B cell (primary cell): ENCODE measurements around the gene BNIPL. TPM values are rescaled to one million over a fixed set of nuclear protein-coding genes. Genes with fewer than 3 reads are reported as not detected.

Experiments
- ATAC-seq: fragments of 200-7000 bp; cut with Tn5 transposase; one replicate; pipeline ENCODE4 v1.10.0; 2021; ENCODE audit warnings: low read depth, mild to moderate bottlenecking, moderate number of reproducible peaks, moderate library complexity
- CTCF ChIA-PET: fragments of 350-600 bp; sonication (Branson Sonifier 250); formaldehyde crosslinking; loops from one replicate; lab custom pipeline; 2021; ENCODE audit warnings: antibody characterized with exemption, inconsistent platforms; lab: Charles Lee
- POLR2A ChIA-PET: fragments of 350-600 bp; sonication (Branson Sonifier 250); formaldehyde crosslinking; loops from one replicate; lab custom pipeline; 2021; ENCODE audit warnings: antibody characterized with exemption; lab: Charles Lee
- DNase-seq: peaks from one replicate; pipeline ENCODE4 v3.0.0; 2013
- H2AFZ ChIP-seq: 2 replicates; pipeline ENCODE4 v1.6.1; 2012; ENCODE audit warnings: mild to moderate bottlenecking, low read depth, low read length; ENCODE audit not compliant: insufficient read depth, poor library complexity, severe bottlenecking
- H3K27ac ChIP-seq, 2 donors: 1 replicate in 1 of 2; 2 replicates in 1 of 2; pipeline ENCODE4 v1.5.1; 2012 to 2013; ENCODE audit warnings: low read length in 2 of 2, mild to moderate bottlenecking in 2 of 2, moderate library complexity in 1 of 2
- H3K27me3 ChIP-seq, 4 experiments: fragments of 200-600 bp in 1 of 4; sonication (generic) in 1 of 4; replicated peaks in 1 of 4; 1 replicate in 2 of 4; 2 replicates in 2 of 4; pipeline versions ENCODE4 v1.6.1 to v1.7.0; 2013 to 2016; ENCODE audit warnings: low read length in 3 of 4, mild to moderate bottlenecking in 2 of 4, mixed read lengths in 1 of 4, moderate library complexity in 1 of 4; ENCODE audit not compliant: insufficient read depth in 4 of 4, control insufficient read depth in 3 of 4; ENCODE audit errors: control extremely low read depth in 1 of 4
- H3K36me3 ChIP-seq, 2 experiments: replicated peaks in 1 of 2; 1 replicate in 1 of 2; 2 replicates in 1 of 2; pipeline versions ENCODE4 v1.6.1 to v1.7.1; 2013; ENCODE audit warnings: low read length in 1 of 2; ENCODE audit not compliant: insufficient read depth in 2 of 2, control insufficient read depth in 1 of 2; ENCODE audit errors: control extremely low read depth in 1 of 2, extremely low read depth in 1 of 2
- H3K4me1 ChIP-seq, 2 donors: fragments of 200-600 bp in 1 of 2; sonication (generic) in 1 of 2; 1 replicate in 1 of 2; 2 replicates in 1 of 2; pipeline versions ENCODE4 v1.5.1 to v1.6.1; 2013 to 2017; ENCODE audit warnings: low read length in 2 of 2; ENCODE audit not compliant: control insufficient read depth in 2 of 2, insufficient read depth in 2 of 2
- H3K4me2 ChIP-seq: replicated peaks from 2 replicates; pipeline ENCODE3; 2012; ENCODE audit warnings: mild to moderate bottlenecking, low read depth, low read length; ENCODE audit not compliant: poor library complexity, severe bottlenecking
- H3K4me3 ChIP-seq, 5 experiments: fragments of 200-600 bp in 1 of 5; sonication (generic) in 1 of 5; 1 replicate in 3 of 5; 2 replicates in 2 of 5; pipeline versions ENCODE4 v1.5.1 to v1.7.0; 2011 to 2016; ENCODE audit warnings: low read length in 4 of 5, mild to moderate bottlenecking in 4 of 5, low read depth in 2 of 5, control low read depth in 1 of 5, moderate library complexity in 1 of 5; ENCODE audit not compliant: insufficient read depth in 1 of 5; ENCODE audit errors: control extremely low read depth in 1 of 5, extremely low read depth in 1 of 5
- H3K79me2 ChIP-seq: fragments of 200-600 bp; sonication (generic); one replicate; pipeline ENCODE4 v1.6.0; 2016; ENCODE audit warnings: low read length; ENCODE audit not compliant: control insufficient read depth, insufficient read depth
- H3K9ac ChIP-seq: fragments of 200-600 bp; sonication (generic); 2 replicates; pipeline ENCODE4 v1.6.1; 2017; ENCODE audit warnings: mild to moderate bottlenecking, low read length, moderate library complexity
- H3K9me3 ChIP-seq, 3 donors: one replicate each; pipeline versions ENCODE4 v1.6.1 to v1.7.1; 2013; ENCODE audit warnings: low read length in 2 of 3; ENCODE audit not compliant: control insufficient read depth in 2 of 3, insufficient read depth in 1 of 3; ENCODE audit errors: control extremely low read depth in 1 of 3
- H4K20me1 ChIP-seq: 2 replicates; pipeline ENCODE4 v1.6.0; 2012; ENCODE audit warnings: mild to moderate bottlenecking, low read length; ENCODE audit not compliant: insufficient read depth, control insufficient read depth, poor library complexity, severe bottlenecking
- H3K27ac Mint-ChIP-seq: one replicate; pipeline ENCODE4 v1.8.0; 2021; ENCODE audit warnings: mixed read lengths
- H3K27me3 Mint-ChIP-seq: one replicate; pipeline ENCODE4 v1.8.0; 2021; ENCODE audit warnings: mixed read lengths
- H3K4me1 Mint-ChIP-seq: one replicate; pipeline ENCODE4 v1.8.0; 2021; ENCODE audit warnings: mixed read lengths
- H3K4me3 Mint-ChIP-seq: one replicate; pipeline ENCODE4 v1.8.0; 2021; ENCODE audit warnings: mixed read lengths
- H3K9me3 Mint-ChIP-seq: one replicate; pipeline ENCODE4 v1.8.0; 2022; ENCODE audit warnings: mixed read lengths; ENCODE audit not compliant: insufficient read depth
- CTCF ChIP-seq: fragments of 200-600 bp; IDR thresholded peaks from one replicate; pipeline ENCODE4 v1.8.0; 2022; ENCODE audit warnings: antibody characterized with exemption, mild to moderate bottlenecking
- EZH2 ChIP-seq: IDR thresholded peaks from 2 replicates; pipeline ENCODE4 v1.6.1; 2012; ENCODE audit warnings: borderline replicate concordance, low read depth, mild to moderate bottlenecking, moderate library complexity, low read length; ENCODE audit not compliant: insufficient read depth, poor library complexity, severe bottlenecking
- WGBS: methylation state at CpG from one replicate; pipeline ENCODE4 v1.1.5; 2013; ENCODE audit warnings: missing lambda C conversion rate; ENCODE audit not compliant: insufficient coverage; 5-methylcytosine and 5-hydroxymethylcytosine counted together
- intact Hi-C: fragments of 100-400 bp; cut with micrococcal nuclease; formaldehyde crosslinking; loops from one replicate; pipeline ENCODE4 v1.10.0; 2022
- polyA plus RNA-seq: library from polyadenylated mRNA; depleted of rRNA; stranded (reverse); fragments of >200 nt; gene quantifications from 2 replicates; pipeline ENCODE4 v1.2.3, GENCODE V29; 2012
- total RNA-seq, 2 donors: library from RNA; stranded (reverse); fragments of 120-200 nt in 1 of 2; gene quantifications; 1 replicate in 1 of 2; 2 replicates in 1 of 2; pipeline versions ENCODE4 v1.2.3 to v1.2.4, GENCODE V29; 2013 to 2022

Gene BNIPL
- total and polyA plus RNA-seq, 2 donors (not counting 1 experiment from before 2014, with no cell fraction given) = 0.81 to 2.5 TPM

GRCh38 chr1:151062741-151063371, 26.5 kb downstream of the BNIPL start:
- Mint-ChIP-seq H3K27me3 (no peaks in the 10 kb centered on the region), H3K27ac (no peak overlapping the region), H3K4me1 (peaks cover 19% of the 10 kb centered on the region), H3K9me3 (no peaks in the 10 kb centered on the region), H3K4me3 (no peak overlapping the region)
- Histone ChIP-seq H3K27ac (no peak overlapping the region), H3K27me3 (no peaks in the 10 kb centered on the region), H2AFZ (no peak overlapping the region), H3K36me3 (no peaks in the 10 kb centered on the region), H3K79me2 (peaks cover 31% of the 10 kb centered on the region), H3K4me2 (no peak overlapping the region), H3K4me1 (peaks cover 10 to 12% of the 10 kb centered on the region in 2 donors), H3K9ac (no peak overlapping the region), H3K4me3 (no peak overlapping the region), H3K9me3 (no peaks in the 10 kb centered on the region), H4K20me1 (peaks cover 6% of the 10 kb centered on the region)
- ATAC-seq (no peak), DNase-seq (no peak)
- POLR2A ChIA-PET = no interaction called here
- intact Hi-C loops = no loop called here
- 92% methylated on average over 2 of the region's 3 CpGs for WGBS
- CTCF ChIA-PET = interaction anchor here (0.5 to 9.2 kb wide), 6 partner anchors 9 to 620 kb away, joined by 3 to 63 read pairs (median 4); partner anchors contain the start of gene C1orf56
- TF ChIP-seq EZH2 = no peak
- TF ChIP-seq CTCF = no peak

- H3K4me2 ChIP-seq = no peak overlapping the region
- H2AFZ ChIP-seq = no peak overlapping the region
- H3K36me3 ChIP-seq = no peaks in the 10 kb centered on the region
- Mint-ChIP-seq H3K27ac (no peak overlapping the region), H3K4me1 (peaks cover 14% of the 10 kb centered on the region), H3K9me3 (no peaks in the 10 kb centered on the region), H3K27me3 (no peaks in the 10 kb centered on the region), H3K4me3 (no peak overlapping the region)
- ChIA-PET CTCF (interaction anchor here (1.0 to 1.3 kb wide), 3 partner anchors 9 to 70 kb away, joined by 3 to 4 read pairs (median 3); no protein-coding TSS in a partner anchor), POLR2A (interaction anchor here (0.6 kb wide), 1 partner anchor 189 kb away, joined by 7 read pairs; the partner anchor contains the start of gene PSMD4)
- H3K27me3 ChIP-seq = no peaks in the 10 kb centered on the region
- TF ChIP-seq EZH2 = no peak
- no peak overlapping the region for H3K4me3 ChIP-seq
- peaks cover 16% of the 10 kb centered on the region for H3K79me2 ChIP-seq
- H3K27ac ChIP-seq = no peak overlapping the region
- H3K9ac ChIP-seq = no peak overlapping the region
- ATAC-seq (no peak), DNase-seq (no peak)
- no peaks in the 10 kb centered on the region for H4K20me1 ChIP-seq
- intact Hi-C loops = no loop called here
- H3K4me1 ChIP-seq = peaks cover 12 to 13% of the 10 kb centered on the region in 2 donors
- H3K9me3 ChIP-seq = no peaks in the 10 kb centered on the region
These were observed 28.8 kb downstream of the BNIPL start for GRCh38 chr1:151065089-151065645.
